Measurements from ENCODE around the gene SCD5.

Gene SCD5

GRCh38 chr4:82792912-82793649, 5.5 kb downstream of the SCD5 start:
- no peak overlapping the region for H3K27ac ChIP-seq
- no peak for TF ChIP-seq ZFX (IDR thresholded peaks at IDR 0.05; ENCODE audit: borderline replicate concordance)
- no peak for TF ChIP-seq CTCF (IDR thresholded peaks at IDR 0.05)

GRCh38 chr4:82791179-82791578, 7.4 kb downstream of the SCD5 start:
- TF ChIP-seq ZFX (IDR thresholded peaks at IDR 0.05; ENCODE audit: borderline replicate concordance), result no peak
- TF ChIP-seq CTCF (IDR thresholded peaks at IDR 0.05), result no peak
- H3K27ac ChIP-seq, result no peak overlapping the region

GRCh38 chr4:82790060-82790660, 8.4 kb downstream of the SCD5 start:
- TF ChIP-seq CTCF (IDR thresholded peaks at IDR 0.05), result no peak
- no peak for TF ChIP-seq ZFX (IDR thresholded peaks at IDR 0.05; ENCODE audit: borderline replicate concordance)

GRCh38 chr4:82789025-82789776, 9.4 kb downstream of the SCD5 start:
- no peak overlapping the region for H3K27ac ChIP-seq
- TF ChIP-seq CTCF (IDR thresholded peaks at IDR 0.05) (no peak), ZFX (IDR thresholded peaks at IDR 0.05; ENCODE audit: borderline replicate concordance) (no peak)

More at GRCh38 chr4:82790060-82790660, 8.4 kb downstream of the SCD5 start:
- H3K27ac ChIP-seq, result no peak overlapping the region

GRCh38 chr4:82787342-82787741, 11.3 kb downstream of the SCD5 start:
- TF ChIP-seq CTCF (IDR thresholded peaks at IDR 0.05) (no peak), ZFX (IDR thresholded peaks at IDR 0.05; ENCODE audit: borderline replicate concordance) (no peak)
- H3K27ac ChIP-seq, result no peak overlapping the region

GRCh38 chr4:82786828-82787227, 11.8 kb downstream of the SCD5 start:
- no peak overlapping the region for H3K27ac ChIP-seq
- TF ChIP-seq CTCF (IDR thresholded peaks at IDR 0.05) (no peak), ZFX (IDR thresholded peaks at IDR 0.05; ENCODE audit: borderline replicate concordance) (no peak)

Measured in 22Rv1 (cell line).